B cell (primary cell): Measurements from ENCODE around the gene EVPL. TPM values are rescaled to one million over a fixed set of nuclear protein-coding genes. Genes with fewer than 3 reads are reported as not detected.

Experiments
- ATAC-seq: fragments of 200-7000 bp; cut with Tn5 transposase; one replicate; pipeline ENCODE4 v1.10.0; 2021; ENCODE audit warnings: low read depth, mild to moderate bottlenecking, moderate number of reproducible peaks, moderate library complexity
- CTCF ChIA-PET: fragments of 350-600 bp; sonication (Branson Sonifier 250); formaldehyde crosslinking; loops from one replicate; lab custom pipeline; 2021; ENCODE audit warnings: antibody characterized with exemption, inconsistent platforms; lab: Charles Lee
- POLR2A ChIA-PET: fragments of 350-600 bp; sonication (Branson Sonifier 250); formaldehyde crosslinking; loops from one replicate; lab custom pipeline; 2021; ENCODE audit warnings: antibody characterized with exemption; lab: Charles Lee
- DNase-seq: peaks from one replicate; pipeline ENCODE4 v3.0.0; 2013
- H2AFZ ChIP-seq: 2 replicates; pipeline ENCODE4 v1.6.1; 2012; ENCODE audit warnings: mild to moderate bottlenecking, low read depth, low read length; ENCODE audit not compliant: insufficient read depth, poor library complexity, severe bottlenecking
- H3K27ac ChIP-seq, 2 donors: 1 replicate in 1 of 2; 2 replicates in 1 of 2; pipeline ENCODE4 v1.5.1; 2012 to 2013; ENCODE audit warnings: low read length in 2 of 2, mild to moderate bottlenecking in 2 of 2, moderate library complexity in 1 of 2
- H3K27me3 ChIP-seq, 4 experiments: fragments of 200-600 bp in 1 of 4; sonication (generic) in 1 of 4; replicated peaks in 1 of 4; 1 replicate in 2 of 4; 2 replicates in 2 of 4; pipeline versions ENCODE4 v1.6.1 to v1.7.0; 2013 to 2016; ENCODE audit warnings: low read length in 3 of 4, mild to moderate bottlenecking in 2 of 4, mixed read lengths in 1 of 4, moderate library complexity in 1 of 4; ENCODE audit not compliant: insufficient read depth in 4 of 4, control insufficient read depth in 3 of 4; ENCODE audit errors: control extremely low read depth in 1 of 4
- H3K36me3 ChIP-seq, 2 experiments: replicated peaks in 1 of 2; 1 replicate in 1 of 2; 2 replicates in 1 of 2; pipeline versions ENCODE4 v1.6.1 to v1.7.1; 2013; ENCODE audit warnings: low read length in 1 of 2; ENCODE audit not compliant: insufficient read depth in 2 of 2, control insufficient read depth in 1 of 2; ENCODE audit errors: control extremely low read depth in 1 of 2, extremely low read depth in 1 of 2
- H3K4me1 ChIP-seq, 2 donors: fragments of 200-600 bp in 1 of 2; sonication (generic) in 1 of 2; 1 replicate in 1 of 2; 2 replicates in 1 of 2; pipeline versions ENCODE4 v1.5.1 to v1.6.1; 2013 to 2017; ENCODE audit warnings: low read length in 2 of 2; ENCODE audit not compliant: control insufficient read depth in 2 of 2, insufficient read depth in 2 of 2
- H3K4me2 ChIP-seq: replicated peaks from 2 replicates; pipeline ENCODE3; 2012; ENCODE audit warnings: mild to moderate bottlenecking, low read depth, low read length; ENCODE audit not compliant: poor library complexity, severe bottlenecking
- H3K4me3 ChIP-seq, 5 experiments: fragments of 200-600 bp in 1 of 5; sonication (generic) in 1 of 5; 1 replicate in 3 of 5; 2 replicates in 2 of 5; pipeline versions ENCODE4 v1.5.1 to v1.7.0; 2011 to 2016; ENCODE audit warnings: low read length in 4 of 5, mild to moderate bottlenecking in 4 of 5, low read depth in 2 of 5, control low read depth in 1 of 5, moderate library complexity in 1 of 5; ENCODE audit not compliant: insufficient read depth in 1 of 5; ENCODE audit errors: control extremely low read depth in 1 of 5, extremely low read depth in 1 of 5
- H3K79me2 ChIP-seq: fragments of 200-600 bp; sonication (generic); one replicate; pipeline ENCODE4 v1.6.0; 2016; ENCODE audit warnings: low read length; ENCODE audit not compliant: control insufficient read depth, insufficient read depth
- H3K9ac ChIP-seq: fragments of 200-600 bp; sonication (generic); 2 replicates; pipeline ENCODE4 v1.6.1; 2017; ENCODE audit warnings: mild to moderate bottlenecking, low read length, moderate library complexity
- H3K9me3 ChIP-seq, 3 donors: one replicate each; pipeline versions ENCODE4 v1.6.1 to v1.7.1; 2013; ENCODE audit warnings: low read length in 2 of 3; ENCODE audit not compliant: control insufficient read depth in 2 of 3, insufficient read depth in 1 of 3; ENCODE audit errors: control extremely low read depth in 1 of 3
- H4K20me1 ChIP-seq: 2 replicates; pipeline ENCODE4 v1.6.0; 2012; ENCODE audit warnings: mild to moderate bottlenecking, low read length; ENCODE audit not compliant: insufficient read depth, control insufficient read depth, poor library complexity, severe bottlenecking
- H3K27ac Mint-ChIP-seq: one replicate; pipeline ENCODE4 v1.8.0; 2021; ENCODE audit warnings: mixed read lengths
- H3K27me3 Mint-ChIP-seq: one replicate; pipeline ENCODE4 v1.8.0; 2021; ENCODE audit warnings: mixed read lengths
- H3K4me1 Mint-ChIP-seq: one replicate; pipeline ENCODE4 v1.8.0; 2021; ENCODE audit warnings: mixed read lengths
- H3K4me3 Mint-ChIP-seq: one replicate; pipeline ENCODE4 v1.8.0; 2021; ENCODE audit warnings: mixed read lengths
- H3K9me3 Mint-ChIP-seq: one replicate; pipeline ENCODE4 v1.8.0; 2022; ENCODE audit warnings: mixed read lengths; ENCODE audit not compliant: insufficient read depth
- CTCF ChIP-seq: fragments of 200-600 bp; IDR thresholded peaks from one replicate; pipeline ENCODE4 v1.8.0; 2022; ENCODE audit warnings: antibody characterized with exemption, mild to moderate bottlenecking
- EZH2 ChIP-seq: IDR thresholded peaks from 2 replicates; pipeline ENCODE4 v1.6.1; 2012; ENCODE audit warnings: borderline replicate concordance, low read depth, mild to moderate bottlenecking, moderate library complexity, low read length; ENCODE audit not compliant: insufficient read depth, poor library complexity, severe bottlenecking
- WGBS: methylation state at CpG from one replicate; pipeline ENCODE4 v1.1.5; 2013; ENCODE audit warnings: missing lambda C conversion rate; ENCODE audit not compliant: insufficient coverage; 5-methylcytosine and 5-hydroxymethylcytosine counted together
- intact Hi-C: fragments of 100-400 bp; cut with micrococcal nuclease; formaldehyde crosslinking; loops from one replicate; pipeline ENCODE4 v1.10.0; 2022
- polyA minus RNA-seq: library from RNA; depleted of rRNA, polyadenylated mRNA; stranded (reverse); fragments of >200 nt; gene quantifications from 2 replicates; pipeline ENCODE4 v1.2.3, GENCODE V29; 2012
- polyA plus RNA-seq: library from polyadenylated mRNA; depleted of rRNA; stranded (reverse); fragments of >200 nt; gene quantifications from 2 replicates; pipeline ENCODE4 v1.2.3, GENCODE V29; 2012
- total RNA-seq, 2 donors: library from RNA; stranded (reverse); fragments of 120-200 nt in 1 of 2; gene quantifications; 1 replicate in 1 of 2; 2 replicates in 1 of 2; pipeline versions ENCODE4 v1.2.3 to v1.2.4, GENCODE V29; 2013 to 2022

The EVPL gene
- not detected in 2 replicates for total RNA-seq
- under 0.01 TPM for total RNA-seq (2013)
- polyA plus RNA-seq, result not detected in 2 replicates
- polyA minus RNA-seq, result 0.07 TPM in 1 of 2 replicates, not detected in the other

DNA sequence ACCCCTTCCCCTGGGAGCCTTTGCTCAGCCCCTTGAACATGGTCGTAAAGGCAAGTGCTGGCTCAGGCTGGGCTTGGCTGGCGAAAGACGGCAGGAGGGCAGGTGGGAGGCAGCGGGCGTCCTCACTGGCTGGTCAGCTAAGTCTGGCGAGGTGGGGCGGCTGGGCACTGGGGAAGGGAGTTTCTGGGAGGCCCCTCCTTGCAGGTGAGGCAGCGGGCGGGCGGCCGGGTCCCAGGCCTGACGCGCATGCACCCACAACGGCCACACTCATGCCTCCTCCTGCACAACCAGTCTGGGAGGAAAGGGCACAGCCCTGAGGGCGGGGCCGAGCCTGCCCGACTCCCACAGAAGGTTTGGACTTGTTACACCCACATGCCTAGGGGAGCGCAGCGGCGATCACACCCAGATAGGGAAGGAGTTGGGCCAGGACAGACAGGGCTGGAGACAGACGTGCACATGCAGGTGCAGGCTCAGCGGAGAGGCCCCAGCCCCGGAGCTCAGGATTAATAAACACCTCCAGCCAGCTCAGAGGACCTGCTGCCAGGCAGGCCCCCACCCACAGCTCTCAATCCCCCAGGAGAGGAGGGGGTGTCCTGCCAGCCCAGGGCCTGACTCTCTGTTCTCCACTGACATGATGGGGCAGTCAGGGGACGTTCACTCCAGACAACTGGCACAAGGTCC lies at the start of gene EVPL:
TSS of gene EVPL (minus strand) at position 148 of the 681 bp plus-strand sequence. CDS start at position 40, 108 bp downstream.
- DNase-seq (no peak), ATAC-seq (no peak)
- 90% methylated on average over 10 of the region's 24 CpGs for WGBS
- Histone ChIP-seq H3K27me3 (peaks cover 0 to 2% (median 0%) of the 10 kb centered on the region in 4 experiments), H2AFZ (no peak within 1 kb of the TSS), H3K4me2 (no peak within 1 kb of the TSS), H3K4me3 (no peak within 1 kb of the TSS), H3K79me2 (no peaks in the 10 kb centered on the region), H4K20me1 (no peaks in the 10 kb centered on the region), H3K9me3 (no peaks in the 10 kb centered on the region), H3K27ac (no peak within 1 kb of the TSS), H3K36me3 (no peaks in the 10 kb centered on the region), H3K9ac (no peak within 1 kb of the TSS), H3K4me1 (peaks cover 8 to 9% of the 10 kb centered on the region in 2 donors)
- TF ChIP-seq EZH2 (no peak), CTCF (no peak)
- no peaks in the 10 kb centered on the region for H3K9me3 Mint-ChIP-seq
- H3K27me3 Mint-ChIP-seq, result no peaks in the 10 kb centered on the region
- H3K27ac Mint-ChIP-seq, result no peak within 1 kb of the TSS
- H3K4me1 Mint-ChIP-seq, result peaks cover 8% of the 10 kb centered on the region
- ChIA-PET CTCF (interaction anchor here (0.7 to 1.0 kb wide), 3 partner anchors 13 to 175 kb away, joined by 3 read pairs; no protein-coding TSS in a partner anchor), POLR2A (no interaction called here)
- H3K4me3 Mint-ChIP-seq, result no peak within 1 kb of the TSS
- intact Hi-C loops, result no loop called here

- H3K9ac ChIP-seq, result peak overlapping the region; percentile 51
- H4K20me1 ChIP-seq, result no peaks in the 10 kb centered on the region
- no peak for ATAC-seq
- no peak for DNase-seq
- H2AFZ ChIP-seq, result no peak overlapping the region
- H3K27me3 ChIP-seq, result peaks cover 0 to 64% (median 44%) of the 10 kb centered on the region in 4 experiments
- Mint-ChIP-seq H3K9me3 (no peaks in the 10 kb centered on the region), H3K27me3 (peaks cover 31% of the 10 kb centered on the region), H3K4me3 (peak overlapping the region; percentile 85), H3K27ac (peak overlapping the region; percentile 90), H3K4me1 (peaks cover 60% of the 10 kb centered on the region)
- H3K9me3 ChIP-seq, result peaks cover 0 to 21% (median 0%) of the 10 kb centered on the region in 3 donors
- H3K27ac ChIP-seq, result no peak overlapping the region
- ChIA-PET POLR2A (no interaction called here), CTCF (no interaction called here)
- H3K4me1 ChIP-seq, result peaks cover 57 to 64% of the 10 kb centered on the region in 2 donors
- H3K4me3 ChIP-seq, result peak overlapping the region in 4 of 5 experiments; percentile 17 to 29 (median 24)
- WGBS, result 9% methylated on average over 41 of the region's 41 CpGs
- TF ChIP-seq EZH2, result no peak
- no peak for TF ChIP-seq CTCF
- H3K4me2 ChIP-seq, result peak overlapping the region; percentile 63
- H3K36me3 ChIP-seq, result no peaks in the 10 kb centered on the region
- peaks cover 20% of the 10 kb centered on the region for H3K79me2 ChIP-seq
- intact Hi-C loops, result no loop called here
Measured at GRCh38 chr17:76076146-76076764, 49.1 kb upstream of the EVPL start.
